ENCODE data around the gene HOXA5. TPM values are rescaled to one million over a fixed set of nuclear protein-coding genes. Genes with fewer than 3 reads are reported as not detected.

The HOXA5 gene
- total RNA-seq, 1 donor from 2014 or later, result 18.8 TPM

DNA sequence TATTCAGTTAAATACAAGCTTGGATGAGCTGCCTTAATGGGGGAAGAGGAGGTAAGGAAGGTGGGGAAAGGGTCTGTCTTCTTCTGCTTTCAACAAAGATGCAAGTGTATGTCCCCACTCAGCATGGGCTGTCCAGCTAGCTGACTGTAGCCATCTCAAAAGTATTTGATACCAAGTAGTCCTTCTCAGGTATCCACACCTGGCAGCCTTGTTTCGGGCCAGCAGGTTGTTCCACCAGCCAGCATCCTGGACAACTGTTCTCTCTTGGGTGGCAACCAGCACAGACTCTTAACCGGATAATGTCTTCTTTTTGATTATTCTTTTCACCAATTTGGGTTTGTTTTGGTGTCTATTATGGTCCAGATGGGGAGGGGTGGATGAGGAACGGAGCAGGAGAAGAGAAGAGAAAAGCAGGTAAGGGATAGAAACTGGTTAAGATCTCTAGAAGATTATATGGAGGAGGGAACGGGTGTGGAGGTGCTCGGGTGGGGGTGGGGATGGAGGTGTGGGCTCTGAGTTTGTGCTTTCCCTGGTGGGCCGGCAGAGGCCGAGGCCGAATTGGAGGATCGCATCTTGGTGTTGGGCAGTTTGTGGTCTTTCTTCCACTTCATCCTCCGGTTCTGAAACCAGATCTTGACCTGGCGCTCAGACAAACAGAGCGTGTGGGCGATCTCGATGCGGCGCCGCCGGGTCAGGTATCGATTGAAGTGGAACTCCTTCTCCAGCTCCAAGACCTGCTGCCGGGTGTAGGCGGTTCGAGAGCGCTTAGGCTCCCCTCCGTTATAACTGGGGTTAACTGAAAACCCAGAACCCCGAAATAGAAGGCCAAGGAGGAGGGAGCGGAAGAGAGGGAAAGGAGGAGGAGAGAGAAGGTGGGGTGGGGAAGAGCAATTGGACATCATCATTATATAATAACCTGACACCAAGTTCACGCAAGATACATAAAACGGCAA lies 14.4 kb downstream of the HOXA5 start:
- TF ChIP-seq, protein P1, sequence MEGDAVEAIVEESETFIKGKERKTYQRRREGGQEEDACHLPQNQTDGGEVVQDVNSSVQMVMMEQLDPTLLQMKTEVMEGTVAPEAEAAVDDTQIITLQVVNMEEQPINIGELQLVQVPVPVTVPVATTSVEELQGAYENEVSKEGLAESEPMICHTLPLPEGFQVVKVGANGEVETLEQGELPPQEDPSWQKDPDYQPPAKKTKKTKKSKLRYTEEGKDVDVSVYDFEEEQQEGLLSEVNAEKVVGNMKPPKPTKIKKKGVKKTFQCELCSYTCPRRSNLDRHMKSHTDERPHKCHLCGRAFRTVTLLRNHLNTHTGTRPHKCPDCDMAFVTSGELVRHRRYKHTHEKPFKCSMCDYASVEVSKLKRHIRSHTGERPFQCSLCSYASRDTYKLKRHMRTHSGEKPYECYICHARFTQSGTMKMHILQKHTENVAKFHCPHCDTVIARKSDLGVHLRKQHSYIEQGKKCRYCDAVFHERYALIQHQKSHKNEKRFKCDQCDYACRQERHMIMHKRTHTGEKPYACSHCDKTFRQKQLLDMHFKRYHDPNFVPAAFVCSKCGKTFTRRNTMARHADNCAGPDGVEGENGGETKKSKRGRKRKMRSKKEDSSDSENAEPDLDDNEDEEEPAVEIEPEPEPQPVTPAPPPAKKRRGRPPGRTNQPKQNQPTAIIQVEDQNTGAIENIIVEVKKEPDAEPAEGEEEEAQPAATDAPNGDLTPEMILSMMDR (IDR thresholded peaks at IDR 0.05; ENCODE audit: insufficient read depth, low read length, poor library complexity, severe bottlenecking), result no peak
- no peaks in the 10 kb centered on the region for H3K27me3 ChIP-seq (ENCODE audit: control insufficient read depth, insufficient read depth, low read length)
- DNase-seq (ENCODE audit: low read depth), result no peak
- peaks cover 1% of the 10 kb centered on the region for H3K36me3 ChIP-seq (ENCODE audit: control insufficient read depth, insufficient read depth, low read length)
- H3K4me3 ChIP-seq (ENCODE audit: low read depth, low read length), result peak overlapping the region; percentile 52

DNA sequence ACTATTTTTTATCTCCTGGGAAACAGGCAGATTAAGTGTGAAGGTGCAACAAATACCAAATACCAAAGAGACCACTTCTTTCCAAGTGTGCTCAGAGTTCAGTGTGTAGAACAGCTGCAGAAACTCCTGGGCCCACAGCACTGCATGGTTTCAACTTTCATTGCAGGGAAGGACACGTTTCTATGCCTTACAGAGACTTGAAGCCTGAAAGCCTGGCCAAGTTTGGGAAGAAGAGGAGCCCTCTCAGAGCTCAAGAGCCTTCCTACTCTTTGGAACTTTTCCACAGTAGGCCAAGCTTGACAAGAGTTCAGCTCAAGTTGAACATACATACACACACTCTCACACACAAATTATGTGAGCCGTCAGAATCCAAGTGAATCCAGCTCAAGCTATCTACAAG lies 15.4 kb downstream of the HOXA5 start:
- TF ChIP-seq, protein P1 (IDR thresholded peaks at IDR 0.05; ENCODE audit: insufficient read depth, low read length, poor library complexity, severe bottlenecking), result no peak
- DNase-seq (ENCODE audit: low read depth), result no peak
- H3K4me3 ChIP-seq (ENCODE audit: low read depth, low read length), result no peak overlapping the region
- peaks cover 1% of the 10 kb centered on the region for H3K36me3 ChIP-seq (ENCODE audit: control insufficient read depth, insufficient read depth, low read length)
- no peaks in the 10 kb centered on the region for H3K27me3 ChIP-seq (ENCODE audit: control insufficient read depth, insufficient read depth, low read length)

DNA sequence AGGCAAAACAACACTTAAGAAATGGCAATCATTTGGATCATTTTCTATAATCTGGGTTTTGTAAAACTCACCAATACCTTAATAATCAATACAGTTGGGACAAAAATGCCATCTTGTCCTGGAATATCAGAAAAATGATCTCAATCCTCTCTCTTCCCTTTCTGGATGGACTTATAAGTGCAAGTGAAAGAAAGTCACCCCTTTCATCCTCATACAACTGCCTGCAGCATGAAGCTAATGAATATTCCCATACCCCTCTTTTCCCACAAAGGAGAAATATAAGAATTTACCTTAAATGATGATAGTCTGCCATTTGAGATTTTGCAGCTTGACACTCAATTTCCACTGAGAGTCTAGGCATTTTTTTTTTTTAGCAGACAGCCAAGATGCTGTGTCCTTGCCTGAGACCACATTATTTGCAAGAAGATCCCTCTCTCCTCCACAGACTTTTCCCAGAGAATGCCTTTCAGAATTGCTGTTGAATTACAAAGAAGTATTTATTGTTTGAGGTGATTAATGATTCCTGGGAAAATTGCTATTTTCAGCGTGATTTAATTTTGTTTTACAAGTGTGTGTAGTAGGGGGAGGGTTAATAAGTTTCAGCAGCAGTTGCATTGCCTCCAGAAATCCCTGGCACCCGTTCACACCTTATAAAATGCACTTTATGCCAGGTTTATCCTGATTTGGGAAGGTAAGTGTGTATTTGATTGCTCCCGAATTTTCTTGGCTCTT lies 16.7 kb downstream of the HOXA5 start:
- DNase-seq (ENCODE audit: low read depth), result no peak
- Histone ChIP-seq H3K36me3 (ENCODE audit: control insufficient read depth, insufficient read depth, low read length) (peaks cover 1% of the 10 kb centered on the region), H3K27me3 (ENCODE audit: control insufficient read depth, insufficient read depth, low read length) (no peaks in the 10 kb centered on the region), H3K4me3 (ENCODE audit: low read depth, low read length) (no peak overlapping the region)
- TF ChIP-seq, protein P1 (IDR thresholded peaks at IDR 0.05; ENCODE audit: insufficient read depth, low read length, poor library complexity, severe bottlenecking), result no peak

DNA sequence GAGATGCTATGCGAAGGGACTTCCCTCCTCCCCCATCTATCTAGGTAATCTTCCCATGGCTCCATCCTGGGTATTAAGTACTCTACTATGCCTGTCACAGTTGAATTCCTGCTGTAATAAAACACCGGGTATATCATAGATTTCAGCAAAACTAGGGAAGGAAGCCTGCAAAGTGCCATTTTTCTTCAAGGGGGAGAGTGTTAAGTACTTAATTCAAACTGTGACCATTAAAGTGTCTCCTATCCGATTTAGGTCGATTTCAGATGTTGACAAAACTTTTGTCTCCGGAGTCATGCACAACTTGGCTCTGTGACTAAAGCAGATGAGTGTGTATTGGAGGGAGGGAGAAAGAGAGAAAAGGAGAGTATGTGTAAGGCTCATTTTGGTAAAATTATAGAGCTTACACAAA lies 17.5 kb downstream of the HOXA5 start:
- no peak for DNase-seq (ENCODE audit: low read depth)
- TF ChIP-seq, protein P1 (IDR thresholded peaks at IDR 0.05; ENCODE audit: insufficient read depth, low read length, poor library complexity, severe bottlenecking), result no peak
- H3K27me3 ChIP-seq (ENCODE audit: control insufficient read depth, insufficient read depth, low read length), result no peaks in the 10 kb centered on the region
- no peak overlapping the region for H3K4me3 ChIP-seq (ENCODE audit: low read depth, low read length)
- H3K36me3 ChIP-seq (ENCODE audit: control insufficient read depth, insufficient read depth, low read length), result peaks cover 1% of the 10 kb centered on the region

DNA sequence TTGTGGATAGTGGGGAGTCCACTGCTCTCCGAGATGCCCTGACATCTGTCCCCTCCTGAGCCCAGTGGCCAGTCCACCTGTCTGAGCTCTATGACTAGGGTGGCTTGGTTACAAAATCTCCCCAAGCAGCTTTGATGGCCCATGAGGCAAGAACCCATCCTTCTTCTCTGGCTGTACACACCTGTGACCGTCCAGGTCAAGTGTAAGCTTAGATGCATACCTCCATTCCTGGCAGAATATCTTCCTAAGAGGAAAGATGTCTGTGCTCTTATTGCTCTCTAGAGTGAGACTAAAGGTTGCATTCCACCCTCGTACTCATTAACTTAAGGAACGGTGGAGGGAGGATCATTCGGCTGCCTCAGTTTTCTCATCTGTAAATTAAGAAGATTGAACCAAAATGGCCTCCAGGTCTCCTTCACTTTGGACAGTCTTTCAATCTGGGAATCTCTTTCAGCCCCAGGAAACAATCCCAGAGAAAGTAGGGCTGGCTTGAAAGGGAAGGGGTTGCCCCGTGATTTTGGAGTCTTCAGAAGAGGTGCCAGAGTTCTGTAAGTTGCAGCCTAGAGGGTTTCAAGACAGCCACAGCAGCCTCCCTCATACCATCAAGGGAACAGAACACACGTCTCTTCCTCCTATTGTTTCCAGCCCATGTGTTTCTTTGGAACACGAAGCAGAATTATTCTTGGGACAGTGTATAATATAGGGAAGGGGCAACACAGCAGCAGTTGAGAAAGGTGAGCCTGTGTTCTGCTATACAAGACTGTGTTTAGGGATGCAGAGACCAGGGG lies 18.4 kb downstream of the HOXA5 start:
- H3K4me3 ChIP-seq (ENCODE audit: low read depth, low read length), result peak overlapping the region; percentile 59
- no peaks in the 10 kb centered on the region for H3K27me3 ChIP-seq (ENCODE audit: control insufficient read depth, insufficient read depth, low read length)
- peaks cover 1% of the 10 kb centered on the region for H3K36me3 ChIP-seq (ENCODE audit: control insufficient read depth, insufficient read depth, low read length)
- TF ChIP-seq, protein P1 (IDR thresholded peaks at IDR 0.05; ENCODE audit: insufficient read depth, low read length, poor library complexity, severe bottlenecking), result no peak
- no peak for DNase-seq (ENCODE audit: low read depth)
